Activated naive CD4-positive, alpha-beta T cell treated with anti-CD3 and anti-CD28 coated beads for 36 hours (primary cell): ENCODE measurements around the gene CREM. TPM values are rescaled to one million over a fixed set of nuclear protein-coding genes. Genes with fewer than 3 reads are reported as not detected.

Source experiments
- CTCF ChIA-PET: fragments of 350-600 bp; sonication (Branson Sonifier 250); formaldehyde crosslinking; loops from one replicate; lab custom pipeline; 2021; ENCODE audit warnings: antibody characterized with exemption; lab: Charles Lee
- DNase-seq: peaks from one replicate; pipeline ENCODE4 v3.0.0-alpha.2; 2020
- H3K27ac Mint-ChIP-seq: one replicate; pipeline ENCODE4 v1.8.0; 2021; ENCODE audit warnings: mild to moderate bottlenecking, mixed read lengths
- H3K27me3 Mint-ChIP-seq: one replicate; pipeline ENCODE4 v1.8.0; 2021; ENCODE audit warnings: low read depth, mixed read lengths
- H3K36me3 Mint-ChIP-seq: one replicate; pipeline ENCODE4 v1.8.0; 2021; ENCODE audit warnings: low read depth, mixed read lengths
- H3K4me1 Mint-ChIP-seq: one replicate; pipeline ENCODE4 v1.8.0; 2021; ENCODE audit warnings: low read depth, mixed read lengths
- H3K4me3 Mint-ChIP-seq: one replicate; pipeline ENCODE4 v1.8.0; 2021; ENCODE audit warnings: mild to moderate bottlenecking, moderate library complexity, mixed read lengths
- H3K9me3 Mint-ChIP-seq: one replicate; pipeline ENCODE4 v1.8.0; 2021; ENCODE audit warnings: mixed read lengths
- intact Hi-C: fragments of 100-400 bp; cut with micrococcal nuclease; formaldehyde crosslinking; loops from one replicate; pipeline ENCODE4 v1.15.1; 2023
- total RNA-seq, 2 experiments: library from RNA; stranded (reverse); gene quantifications; one replicate each; pipeline ENCODE4 v1.2.3, GENCODE V29; 2021

Gene CREM
- total RNA-seq, 2 experiments from 2014 or later, result 107 to 111 TPM

- H3K4me1 Mint-ChIP-seq, result peaks cover 14% of the 10 kb centered on the region
- no peak for DNase-seq
- H3K9me3 Mint-ChIP-seq, result no peaks in the 10 kb centered on the region
- no peak overlapping the region for H3K27ac Mint-ChIP-seq
- no peaks in the 10 kb centered on the region for H3K36me3 Mint-ChIP-seq
- no peak overlapping the region for H3K4me3 Mint-ChIP-seq
- intact Hi-C loops, result loop anchor here (10.0 kb wide), 1 partner anchor 529 kb away; no protein-coding TSS in a partner anchor
- CTCF ChIA-PET, result interaction anchor here (0.5 to 2.7 kb wide), 7 partner anchors 15 to 339 kb away, joined by 3 to 11 read pairs (median 4); no protein-coding TSS in a partner anchor
- no peaks in the 10 kb centered on the region for H3K27me3 Mint-ChIP-seq
Observed at GRCh38 chr10:35224045-35224740, 97.5 kb downstream of the CREM start.

- Mint-ChIP-seq H3K4me3 (no peak overlapping the region), H3K27me3 (no peaks in the 10 kb centered on the region), H3K9me3 (no peaks in the 10 kb centered on the region), H3K27ac (no peak overlapping the region), H3K36me3 (no peaks in the 10 kb centered on the region), H3K4me1 (peaks cover 9% of the 10 kb centered on the region)
- intact Hi-C loops, result loop anchor here (10.0 kb wide), 1 partner anchor 530 kb away; no protein-coding TSS in a partner anchor
- no peak for DNase-seq
- CTCF ChIA-PET, result interaction anchor here (0.9 to 2.7 kb wide), 6 partner anchors 14 to 338 kb away, joined by 4 to 11 read pairs (median 4); no protein-coding TSS in a partner anchor
Observed at GRCh38 chr10:35225204-35225603, 98.6 kb downstream of the CREM start.

DNA sequence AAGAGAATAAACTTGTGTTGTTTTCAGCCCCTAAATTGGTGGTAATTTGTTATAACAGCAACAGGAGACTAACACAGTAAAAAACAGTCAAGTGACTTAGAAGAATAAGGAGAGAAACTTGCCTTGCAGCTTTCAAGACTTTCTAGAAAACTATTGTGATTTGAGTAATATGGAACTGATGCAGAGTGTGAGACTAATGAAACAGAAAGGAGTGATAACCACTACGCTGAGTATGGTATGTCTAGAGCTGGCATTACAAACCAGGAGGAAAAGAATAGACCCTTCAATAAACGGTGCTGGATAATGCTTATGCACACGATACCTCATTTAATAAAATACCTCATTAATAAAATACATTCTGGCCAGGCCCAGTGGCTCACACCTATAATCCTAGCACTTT, 99.9 kb downstream of the CREM start:
- H3K36me3 Mint-ChIP-seq, result no peaks in the 10 kb centered on the region
- no peak overlapping the region for H3K27ac Mint-ChIP-seq
- DNase-seq, result no peak
- no peaks in the 10 kb centered on the region for H3K9me3 Mint-ChIP-seq
- H3K27me3 Mint-ChIP-seq, result no peaks in the 10 kb centered on the region
- H3K4me3 Mint-ChIP-seq, result no peak overlapping the region
- intact Hi-C loops, result loop anchor here (10.0 kb wide), 1 partner anchor 532 kb away; no protein-coding TSS in a partner anchor
- peaks cover 7% of the 10 kb centered on the region for H3K4me1 Mint-ChIP-seq
- CTCF ChIA-PET, result interaction anchor here (1.4 kb wide), 1 partner anchor 99 kb away, joined by 3 read pairs; the partner anchor contains the start of gene CREM

DNA sequence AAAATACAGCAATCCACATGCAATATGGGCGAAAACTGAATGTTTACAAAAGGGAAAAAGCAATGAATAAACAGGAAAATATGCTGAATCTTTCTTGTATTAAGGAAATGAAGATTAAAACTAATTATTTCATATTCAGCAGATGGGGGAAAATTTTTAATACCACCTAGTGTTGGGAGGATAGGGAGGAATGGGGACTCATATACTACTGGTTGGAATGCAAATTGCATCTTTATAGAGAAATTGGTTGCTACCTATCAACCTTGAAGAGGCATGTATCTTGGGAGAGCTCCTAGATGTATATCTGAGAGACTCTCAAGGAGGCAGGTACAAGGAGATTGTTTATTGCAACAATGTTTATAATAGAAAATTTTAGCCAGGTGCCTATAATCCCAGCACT, 101.4 kb downstream of the CREM start:
- no peak overlapping the region for H3K27ac Mint-ChIP-seq
- CTCF ChIA-PET, result no interaction called here
- no peaks in the 10 kb centered on the region for H3K27me3 Mint-ChIP-seq
- H3K4me1 Mint-ChIP-seq, result peaks cover 7% of the 10 kb centered on the region
- no peak for DNase-seq
- no peaks in the 10 kb centered on the region for H3K9me3 Mint-ChIP-seq
- H3K4me3 Mint-ChIP-seq, result no peak overlapping the region
- intact Hi-C loops, result loop anchor here (10.0 kb wide), 1 partner anchor 533 kb away; no protein-coding TSS in a partner anchor
- H3K36me3 Mint-ChIP-seq, result no peaks in the 10 kb centered on the region

- intact Hi-C loops, result loop anchor here (10.0 kb wide), 1 partner anchor 273 kb away; no protein-coding TSS in a partner anchor
- no peaks in the 10 kb centered on the region for H3K4me1 Mint-ChIP-seq
- no peaks in the 10 kb centered on the region for H3K36me3 Mint-ChIP-seq
- H3K4me3 Mint-ChIP-seq, result no peak overlapping the region
- H3K9me3 Mint-ChIP-seq, result no peaks in the 10 kb centered on the region
- no peak for DNase-seq
- CTCF ChIA-PET, result interaction anchor here (0.6 kb wide), 1 partner anchor 1495 kb away, joined by 3 read pairs; no protein-coding TSS in a partner anchor
- no peaks in the 10 kb centered on the region for H3K27me3 Mint-ChIP-seq
- no peak overlapping the region for H3K27ac Mint-ChIP-seq
Observed at GRCh38 chr10:35231646-35232045, 105.0 kb downstream of the CREM start.

GRCh38 chr10:35232527-35232926, 105.9 kb downstream of the CREM start:
- no peaks in the 10 kb centered on the region for H3K36me3 Mint-ChIP-seq
- CTCF ChIA-PET, result interaction anchor here (0.6 kb wide), 1 partner anchor 293 kb away, joined by 3 read pairs; no protein-coding TSS in a partner anchor
- no peak for DNase-seq

GRCh38 chr10:35234073-35234472, 107.4 kb downstream of the CREM start:
- Mint-ChIP-seq H3K4me3 (no peak overlapping the region), H3K27me3 (no peaks in the 10 kb centered on the region), H3K9me3 (no peaks in the 10 kb centered on the region), H3K36me3 (no peaks in the 10 kb centered on the region), H3K27ac (no peak overlapping the region), H3K4me1 (no peaks in the 10 kb centered on the region)
- DNase-seq, result no peak
- CTCF ChIA-PET, result no interaction called here
- intact Hi-C loops, result loop anchor here (10.0 kb wide), 1 partner anchor 271 kb away; no protein-coding TSS in a partner anchor

More at GRCh38 chr10:35232527-35232926, 105.9 kb downstream of the CREM start:
- Mint-ChIP-seq H3K27me3 (no peaks in the 10 kb centered on the region), H3K4me1 (no peaks in the 10 kb centered on the region), H3K9me3 (no peaks in the 10 kb centered on the region), H3K27ac (no peak overlapping the region), H3K4me3 (no peak overlapping the region)
- intact Hi-C loops, result loop anchor here (10.0 kb wide), 1 partner anchor 272 kb away; no protein-coding TSS in a partner anchor

- no peaks in the 10 kb centered on the region for H3K4me1 Mint-ChIP-seq
- H3K4me3 Mint-ChIP-seq, result no peak overlapping the region
- CTCF ChIA-PET, result interaction anchor here (1.3 kb wide), 1 partner anchor 376 kb away, joined by 3 read pairs; no protein-coding TSS in a partner anchor
- no peaks in the 10 kb centered on the region for H3K9me3 Mint-ChIP-seq
- H3K36me3 Mint-ChIP-seq, result no peaks in the 10 kb centered on the region
- no peak for DNase-seq
- intact Hi-C loops, result loop anchor here (10.0 kb wide), 1 partner anchor 268 kb away; no protein-coding TSS in a partner anchor
- no peaks in the 10 kb centered on the region for H3K27me3 Mint-ChIP-seq
- no peak overlapping the region for H3K27ac Mint-ChIP-seq
Observed at GRCh38 chr10:35236739-35237138, 110.1 kb downstream of the CREM start.

- H3K27ac Mint-ChIP-seq, result no peak overlapping the region
- intact Hi-C loops, result loop anchor here (10.0 kb wide), 1 partner anchor 267 kb away; no protein-coding TSS in a partner anchor
- no peaks in the 10 kb centered on the region for H3K27me3 Mint-ChIP-seq
- H3K9me3 Mint-ChIP-seq, result no peaks in the 10 kb centered on the region
- no peak for DNase-seq
- no peaks in the 10 kb centered on the region for H3K36me3 Mint-ChIP-seq
- CTCF ChIA-PET, result interaction anchor here (0.6 to 2.5 kb wide), 7 partner anchors 16 to 402 kb away, joined by 3 to 9 read pairs (median 4); no protein-coding TSS in a partner anchor
- H3K4me3 Mint-ChIP-seq, result no peak overlapping the region
- H3K4me1 Mint-ChIP-seq, result no peaks in the 10 kb centered on the region
Observed at GRCh38 chr10:35237766-35238512, 111.3 kb downstream of the CREM start.

- no peaks in the 10 kb centered on the region for H3K4me1 Mint-ChIP-seq
- no peaks in the 10 kb centered on the region for H3K9me3 Mint-ChIP-seq
- no peaks in the 10 kb centered on the region for H3K27me3 Mint-ChIP-seq
- H3K36me3 Mint-ChIP-seq, result no peaks in the 10 kb centered on the region
- no peak overlapping the region for H3K27ac Mint-ChIP-seq
- no peak for DNase-seq
- H3K4me3 Mint-ChIP-seq, result no peak overlapping the region
- intact Hi-C loops, result loop anchor here (5.0 kb wide), 1 partner anchor 398 kb away; the partner anchor contains the start of gene FZD8
- CTCF ChIA-PET, result no interaction called here
Observed at GRCh38 chr10:35244549-35244948, 117.9 kb downstream of the CREM start.

- DNase-seq, result no peak
- H3K4me1 Mint-ChIP-seq, result no peaks in the 10 kb centered on the region
- no peaks in the 10 kb centered on the region for H3K36me3 Mint-ChIP-seq
- intact Hi-C loops, result no loop called here
- CTCF ChIA-PET, result no interaction called here
- H3K4me3 Mint-ChIP-seq, result no peak overlapping the region
- no peak overlapping the region for H3K27ac Mint-ChIP-seq
- H3K9me3 Mint-ChIP-seq, result no peaks in the 10 kb centered on the region
- H3K27me3 Mint-ChIP-seq, result no peaks in the 10 kb centered on the region
Observed at GRCh38 chr10:35246770-35247343, 120.2 kb downstream of the CREM start.
